ENCODE data around the gene PTPRT. TPM values are rescaled to one million over a fixed set of nuclear protein-coding genes. Genes with fewer than 3 reads are reported as not detected.

Gene PTPRT
- total RNA-seq, 6 experiments from 2014 or later, result not detected

- H3K36me3 Mint-ChIP-seq (ENCODE audit: low read depth), result peaks cover 5% of the 10 kb centered on the region
- H3K4me1 Mint-ChIP-seq (ENCODE audit: low read depth), result no peaks in the 10 kb centered on the region
- no peak overlapping the region for H3K4me3 Mint-ChIP-seq
- peaks cover 66% of the 10 kb centered on the region for H3K9me3 Mint-ChIP-seq
- H3K27ac Mint-ChIP-seq, result no peak overlapping the region
- peaks cover 2% of the 10 kb centered on the region for H3K27me3 Mint-ChIP-seq (ENCODE audit: insufficient read depth)
- no peak for DNase-seq
- TF ChIP-seq, protein P1, sequence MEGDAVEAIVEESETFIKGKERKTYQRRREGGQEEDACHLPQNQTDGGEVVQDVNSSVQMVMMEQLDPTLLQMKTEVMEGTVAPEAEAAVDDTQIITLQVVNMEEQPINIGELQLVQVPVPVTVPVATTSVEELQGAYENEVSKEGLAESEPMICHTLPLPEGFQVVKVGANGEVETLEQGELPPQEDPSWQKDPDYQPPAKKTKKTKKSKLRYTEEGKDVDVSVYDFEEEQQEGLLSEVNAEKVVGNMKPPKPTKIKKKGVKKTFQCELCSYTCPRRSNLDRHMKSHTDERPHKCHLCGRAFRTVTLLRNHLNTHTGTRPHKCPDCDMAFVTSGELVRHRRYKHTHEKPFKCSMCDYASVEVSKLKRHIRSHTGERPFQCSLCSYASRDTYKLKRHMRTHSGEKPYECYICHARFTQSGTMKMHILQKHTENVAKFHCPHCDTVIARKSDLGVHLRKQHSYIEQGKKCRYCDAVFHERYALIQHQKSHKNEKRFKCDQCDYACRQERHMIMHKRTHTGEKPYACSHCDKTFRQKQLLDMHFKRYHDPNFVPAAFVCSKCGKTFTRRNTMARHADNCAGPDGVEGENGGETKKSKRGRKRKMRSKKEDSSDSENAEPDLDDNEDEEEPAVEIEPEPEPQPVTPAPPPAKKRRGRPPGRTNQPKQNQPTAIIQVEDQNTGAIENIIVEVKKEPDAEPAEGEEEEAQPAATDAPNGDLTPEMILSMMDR (IDR thresholded peaks at IDR 0.05), result no peak
Measured at GRCh38 chr20:42364446-42364845, 825.3 kb downstream of the PTPRT start.

DNA sequence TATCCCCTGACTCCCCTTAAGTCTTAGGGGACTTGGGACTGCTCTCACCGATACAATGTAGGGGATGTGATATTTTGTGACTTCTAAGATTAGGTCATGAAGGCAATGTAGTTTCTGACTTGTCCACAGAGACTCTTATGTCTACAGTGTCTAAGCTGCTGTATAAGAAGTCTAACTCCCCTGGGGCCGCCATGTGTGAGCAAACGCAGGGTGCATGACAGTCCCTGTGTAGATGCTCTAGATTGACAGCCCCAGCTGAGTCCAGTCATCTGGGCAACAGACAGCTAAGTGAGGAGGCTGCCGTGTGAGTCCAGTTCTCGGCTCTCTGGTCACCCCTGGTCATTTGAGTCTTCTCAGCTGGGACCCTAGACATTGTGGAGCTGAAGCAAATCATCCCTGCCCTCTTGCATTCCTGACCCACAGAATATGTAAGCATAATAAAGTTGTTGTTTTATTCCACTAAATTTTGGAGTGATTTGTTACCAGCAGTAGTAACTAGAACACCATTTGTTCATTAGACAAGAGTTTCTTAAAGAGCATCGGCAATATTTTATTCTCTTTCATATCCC, 828.2 kb downstream of the PTPRT start:
- Mint-ChIP-seq H3K9me3 (peaks cover 71% of the 10 kb centered on the region), H3K4me3 (no peak overlapping the region), H3K4me1 (ENCODE audit: low read depth) (no peaks in the 10 kb centered on the region), H3K27ac (no peak overlapping the region), H3K27me3 (ENCODE audit: insufficient read depth) (peaks cover 2% of the 10 kb centered on the region), H3K36me3 (ENCODE audit: low read depth) (peaks cover 7% of the 10 kb centered on the region)
- TF ChIP-seq, protein P1 (IDR thresholded peaks at IDR 0.05), result no peak
- no peak for DNase-seq

DNA sequence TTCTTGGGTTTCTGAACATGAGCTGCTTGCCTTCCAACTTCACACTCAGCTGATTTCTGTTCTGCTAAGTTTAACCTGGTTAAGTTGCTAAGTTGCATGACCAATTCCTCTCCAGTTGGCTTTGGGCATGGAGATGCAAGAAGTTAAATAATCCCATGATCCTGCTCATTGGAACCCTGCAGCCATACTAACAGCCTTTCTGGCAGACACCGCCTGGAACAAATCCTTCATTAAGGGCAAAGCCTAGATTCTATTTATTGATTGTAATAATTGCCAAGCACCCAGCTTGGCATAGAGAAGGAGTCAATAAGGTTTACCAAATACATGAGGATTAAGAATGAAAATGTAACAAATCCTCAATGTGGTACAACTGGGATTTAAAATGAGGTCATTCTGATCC, 829.1 kb downstream of the PTPRT start:
- Mint-ChIP-seq H3K27ac (no peak overlapping the region), H3K4me3 (no peak overlapping the region)
- TF ChIP-seq, protein P1 (IDR thresholded peaks at IDR 0.05), result no peak

DNA sequence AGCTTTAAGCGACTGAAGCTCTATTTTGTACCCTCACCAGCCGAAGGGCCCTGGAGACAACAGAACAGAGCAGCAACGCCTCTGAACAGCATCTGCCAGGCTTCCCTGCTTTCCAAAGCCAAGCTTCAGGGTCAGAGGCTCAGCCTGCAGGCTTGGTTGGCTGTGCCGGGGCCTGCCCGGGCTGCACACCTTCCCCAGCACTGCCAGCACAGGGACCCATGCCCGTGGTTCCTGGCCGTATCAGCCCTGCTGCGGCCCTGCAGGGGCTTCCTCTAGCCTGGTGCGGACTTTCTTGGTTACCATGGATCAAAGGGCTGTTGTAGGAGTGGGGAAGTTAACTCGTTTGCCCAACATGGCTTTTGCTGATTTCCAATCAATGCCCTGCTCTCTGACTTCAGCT, 830.1 kb downstream of the PTPRT start:
- TF ChIP-seq, protein P1 (IDR thresholded peaks at IDR 0.05), result no peak
- no peak for DNase-seq
- Mint-ChIP-seq H3K27ac (no peak overlapping the region), H3K36me3 (ENCODE audit: low read depth) (peaks cover 4% of the 10 kb centered on the region), H3K9me3 (peaks cover 69% of the 10 kb centered on the region), H3K4me1 (ENCODE audit: low read depth) (no peaks in the 10 kb centered on the region), H3K4me3 (no peak overlapping the region), H3K27me3 (ENCODE audit: insufficient read depth) (no peaks in the 10 kb centered on the region; the same call in 1 of the 2 replicates)

More for the DNA sequence above, 829.1 kb downstream of the PTPRT start:
- H3K27me3 Mint-ChIP-seq (ENCODE audit: insufficient read depth), result no peaks in the 10 kb centered on the region; the same call in 1 of the 2 replicates
- H3K36me3 Mint-ChIP-seq (ENCODE audit: low read depth), result peaks cover 4% of the 10 kb centered on the region
- no peaks in the 10 kb centered on the region for H3K4me1 Mint-ChIP-seq (ENCODE audit: low read depth)
- peaks cover 67% of the 10 kb centered on the region for H3K9me3 Mint-ChIP-seq
- no peak for DNase-seq

GRCh38 chr20:42352096-42352495, 837.6 kb downstream of the PTPRT start:
- Mint-ChIP-seq H3K4me3 (no peak overlapping the region), H3K27me3 (ENCODE audit: insufficient read depth) (peaks cover 4% of the 10 kb centered on the region; the same call in 1 of the 2 replicates)

More at GRCh38 chr20:42352096-42352495, 837.6 kb downstream of the PTPRT start:
- no peak for DNase-seq
- H3K9me3 Mint-ChIP-seq, result peaks cover 66% of the 10 kb centered on the region
- H3K36me3 Mint-ChIP-seq (ENCODE audit: low read depth), result peaks cover 4% of the 10 kb centered on the region
- H3K4me1 Mint-ChIP-seq (ENCODE audit: low read depth), result no peaks in the 10 kb centered on the region
- TF ChIP-seq, protein P1 (IDR thresholded peaks at IDR 0.05), result no peak
- H3K27ac Mint-ChIP-seq, result no peak overlapping the region
